Stimulated activated CD8-positive, alpha-beta memory T cell treated with anti-CD3 and anti-CD28 coated beads, Interleukin-7, amount 100 ng/mL, for 4 hours (primary cell): ENCODE measurements around the gene SYAP1.
A peak's percentile ranks its signal among the peaks of the same experiment; 100 is the strongest.
"Not testable (repeated sequence)": the region's sequence is repeated elsewhere in the genome, so short reads cannot be mapped to it uniquely, and the experiment has no call there.

Experiments
- DNase-seq, 2 donors: peaks; one replicate each; pipeline ENCODE4 v3.0.0-alpha.2; 2020; ENCODE audit warnings: low read depth in 2 of 2

The SYAP1 gene

GRCh38 chrX:16719334-16720084 lies at the start of gene SYAP1:
TSS of gene SYAP1 (plus strand) at chrX:16719612. CDS start at chrX:16719725, 113 bp downstream.
- peak; percentile 81 to 93 for DNase-seq

GRCh38 chrX:16671005-16671404 lies 48.4 kb upstream of the SYAP1 start:
- peak in 1 of 2 donors; percentile 1 for DNase-seq

- no peak for DNase-seq
Measured at GRCh38 chrX:16678689-16679088, 40.7 kb upstream of the SYAP1 start.

GRCh38 chrX:16683007-16683664 lies 36.3 kb upstream of the SYAP1 start:
- DNase-seq, result no peak

GRCh38 chrX:16687514-16687913 lies 31.9 kb upstream of the SYAP1 start:
- no peak for DNase-seq

GRCh38 chrX:16695079-16695676 lies 24.2 kb upstream of the SYAP1 start:
- DNase-seq, result peak in 1 of 2 donors; percentile 38

GRCh38 chrX:16696956-16697355 lies 22.5 kb upstream of the SYAP1 start:
- no peak for DNase-seq

GRCh38 chrX:16699389-16699788 lies 20.0 kb upstream of the SYAP1 start:
- DNase-seq, result no peak

- no peak for DNase-seq
Measured at GRCh38 chrX:16700734-16701133, 18.7 kb upstream of the SYAP1 start.

- DNase-seq, result no peak
Measured at GRCh38 chrX:16702700-16703599, 16.5 kb upstream of the SYAP1 start.

GRCh38 chrX:16705370-16705769 lies 14.0 kb upstream of the SYAP1 start:
- DNase-seq, result no peak

- no peak for DNase-seq
Measured at GRCh38 chrX:16708016-16708415, 11.4 kb upstream of the SYAP1 start.

- DNase-seq, result no peak
Measured at GRCh38 chrX:16711219-16711811, 8.1 kb upstream of the SYAP1 start.

GRCh38 chrX:16711893-16712547 lies 7.4 kb upstream of the SYAP1 start:
- DNase-seq, result no peak

- DNase-seq, result peak in 1 of 2 donors; percentile 8
Measured at GRCh38 chrX:16712548-16713155, 6.8 kb upstream of the SYAP1 start, which contains the start of gene CTPS2. TSS of gene CTPS2 (minus strand) at chrX:16712669. CDS start at chrX:16702902, 9,767 bp downstream.

GRCh38 chrX:16714504-16714903 lies 4.9 kb upstream of the SYAP1 start:
- DNase-seq, result no peak

- DNase-seq, result not testable (repeated sequence)
Measured at GRCh38 chrX:16715638-16716037, 3.8 kb upstream of the SYAP1 start.

GRCh38 chrX:16716451-16716850 lies 3.0 kb upstream of the SYAP1 start:
- DNase-seq, result not testable (repeated sequence)

GRCh38 chrX:16718824-16719333 lies 533 bp upstream of the SYAP1 start:
- DNase-seq, result no peak

GRCh38 chrX:16722481-16722880 lies 3.1 kb downstream of the SYAP1 start:
- DNase-seq, result no peak
